ENCODE results near the gene TP53RK. TPM values are rescaled to one million over a fixed set of nuclear protein-coding genes. Genes with fewer than 3 reads are reported as not detected.
"Not testable (repeated sequence)": the region's sequence is repeated elsewhere in the genome, so short reads cannot be mapped to it uniquely, and the experiment has no call there.

TP53RK gene
- total and polyA plus RNA-seq, 7 donors, result 8.4 to 24.4 (median 10.2) TPM

DNA sequence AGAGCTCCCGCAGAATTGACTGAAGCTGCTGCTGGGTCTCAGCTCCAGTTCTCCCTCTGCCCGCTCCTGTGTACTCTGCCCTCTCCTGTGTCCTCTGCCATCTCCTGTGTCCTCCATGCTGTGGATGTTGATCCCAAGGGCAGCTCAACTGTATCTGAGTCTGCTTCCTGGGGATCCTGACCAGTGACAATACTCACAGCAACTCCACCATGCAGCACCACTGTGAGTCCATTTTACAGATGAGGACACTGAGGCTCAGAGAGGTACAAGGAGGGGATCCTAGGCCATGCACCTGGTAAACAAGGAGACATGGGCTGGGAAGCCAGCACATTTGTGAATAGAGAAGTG lies 8.6 kb downstream of the TP53RK start:
- DNase-seq, result no peak
- H3K9me3 ChIP-seq, result no peaks in the 10 kb centered on the region
- intact Hi-C loops (cut with DNase I), result loop anchor here (5.0 to 10.0 kb wide), 3 partner anchors 118 to 586 kb away; partner anchors contain the start of gene ZNF334
- H3K36me3 ChIP-seq, result peaks cover 0 to 13% (median 0%) of the 10 kb centered on the region in 4 donors
- H3K27me3 ChIP-seq, result no peaks in the 10 kb centered on the region
- no peak overlapping the region for H3K27ac ChIP-seq
- H3K4me3 ChIP-seq, result no peak overlapping the region
- 96 to 97% methylated on average over 2 of the region's 2 CpGs for WGBS, 2 donors
- TF ChIP-seq POLR2A (IDR thresholded peaks at IDR 0.05) (no peak), EP300 (IDR thresholded peaks at IDR 0.05) (no peak), POLR2AphosphoS5 (IDR thresholded peaks at IDR 0.05) (no peak)
- TF ChIP-seq, protein P1, sequence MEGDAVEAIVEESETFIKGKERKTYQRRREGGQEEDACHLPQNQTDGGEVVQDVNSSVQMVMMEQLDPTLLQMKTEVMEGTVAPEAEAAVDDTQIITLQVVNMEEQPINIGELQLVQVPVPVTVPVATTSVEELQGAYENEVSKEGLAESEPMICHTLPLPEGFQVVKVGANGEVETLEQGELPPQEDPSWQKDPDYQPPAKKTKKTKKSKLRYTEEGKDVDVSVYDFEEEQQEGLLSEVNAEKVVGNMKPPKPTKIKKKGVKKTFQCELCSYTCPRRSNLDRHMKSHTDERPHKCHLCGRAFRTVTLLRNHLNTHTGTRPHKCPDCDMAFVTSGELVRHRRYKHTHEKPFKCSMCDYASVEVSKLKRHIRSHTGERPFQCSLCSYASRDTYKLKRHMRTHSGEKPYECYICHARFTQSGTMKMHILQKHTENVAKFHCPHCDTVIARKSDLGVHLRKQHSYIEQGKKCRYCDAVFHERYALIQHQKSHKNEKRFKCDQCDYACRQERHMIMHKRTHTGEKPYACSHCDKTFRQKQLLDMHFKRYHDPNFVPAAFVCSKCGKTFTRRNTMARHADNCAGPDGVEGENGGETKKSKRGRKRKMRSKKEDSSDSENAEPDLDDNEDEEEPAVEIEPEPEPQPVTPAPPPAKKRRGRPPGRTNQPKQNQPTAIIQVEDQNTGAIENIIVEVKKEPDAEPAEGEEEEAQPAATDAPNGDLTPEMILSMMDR (IDR thresholded peaks at IDR 0.05), result no peak
- peaks cover 0 to 31% (median 20%) of the 10 kb centered on the region in 4 donors for H3K4me1 ChIP-seq

DNA sequence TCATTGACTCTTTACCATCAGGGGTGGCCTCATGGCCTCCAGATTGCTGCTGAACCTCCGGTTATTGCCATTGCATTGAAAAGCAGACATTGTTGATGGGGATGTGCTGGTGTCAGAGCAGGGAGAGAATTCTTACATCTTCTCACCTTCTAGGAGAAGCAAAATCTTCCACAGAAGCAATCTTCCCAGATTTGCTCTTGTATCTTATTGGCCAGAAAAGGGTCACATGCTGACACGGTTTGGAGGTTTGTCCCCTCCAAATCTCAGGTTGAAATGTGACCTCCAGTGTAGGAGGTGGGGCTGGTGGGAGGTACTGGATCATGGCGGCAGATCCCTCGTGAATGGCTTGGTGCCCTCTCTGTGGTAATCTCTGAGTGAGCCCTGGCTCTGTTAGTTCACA lies 10.7 kb downstream of the TP53RK start:
- H3K36me3 ChIP-seq, result peaks cover 0 to 5% (median 0%) of the 10 kb centered on the region in 4 donors
- no peak overlapping the region for H3K27ac ChIP-seq
- intact Hi-C loops (cut with DNase I), result no loop called here
- no peaks in the 10 kb centered on the region for H3K27me3 ChIP-seq
- 87 to 90% methylated on average over 4 of the region's 4 CpGs for WGBS, 2 donors
- H3K4me3 ChIP-seq, result no peak overlapping the region
- TF ChIP-seq, protein P1 (IDR thresholded peaks at IDR 0.05), result no peak
- TF ChIP-seq EP300 (IDR thresholded peaks at IDR 0.05), result no peak
- no peak for TF ChIP-seq POLR2A (IDR thresholded peaks at IDR 0.05)
- TF ChIP-seq POLR2AphosphoS5 (IDR thresholded peaks at IDR 0.05), result no peak
- no peak for DNase-seq
- H3K4me1 ChIP-seq, result peaks cover 0 to 17% (median 10%) of the 10 kb centered on the region in 4 donors
- H3K9me3 ChIP-seq, result no peaks in the 10 kb centered on the region

DNA sequence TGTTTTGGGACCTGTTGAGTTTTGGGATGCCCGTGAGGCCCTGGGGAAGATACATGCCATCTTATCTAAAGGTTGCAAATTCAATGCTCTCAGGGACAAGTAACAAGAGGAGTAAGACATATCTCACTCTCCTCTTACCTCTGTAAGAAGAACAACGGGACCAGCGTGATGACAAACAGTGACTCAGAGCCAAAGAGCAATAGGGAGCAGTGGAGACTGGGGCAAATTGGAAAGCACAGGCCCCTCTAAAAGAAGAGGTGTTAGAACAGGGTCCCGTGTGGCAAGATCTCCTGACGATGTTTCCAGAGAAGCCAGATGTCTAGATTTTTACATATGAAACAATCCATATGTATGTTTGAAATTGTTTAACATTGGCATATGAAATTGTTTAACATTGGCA lies 11.6 kb downstream of the TP53RK start:
- Histone ChIP-seq H3K4me1 (peaks cover 0 to 8% (median 2%) of the 10 kb centered on the region in 4 donors), H3K4me3 (no peak overlapping the region), H3K9me3 (no peaks in the 10 kb centered on the region), H3K27me3 (no peaks in the 10 kb centered on the region), H3K36me3 (peaks cover 0 to 5% (median 0%) of the 10 kb centered on the region in 4 donors), H3K27ac (no peak overlapping the region)
- intact Hi-C loops (cut with DNase I), result no loop called here
- TF ChIP-seq POLR2A (IDR thresholded peaks at IDR 0.05), result no peak
- TF ChIP-seq POLR2AphosphoS5 (IDR thresholded peaks at IDR 0.05), result no peak
- TF ChIP-seq, protein P1 (IDR thresholded peaks at IDR 0.05), result no peak
- no peak for TF ChIP-seq EP300 (IDR thresholded peaks at IDR 0.05)
- no peak for DNase-seq
- WGBS, 2 donors, result 84 to 87% methylated on average over 5 of the region's 5 CpGs

DNA sequence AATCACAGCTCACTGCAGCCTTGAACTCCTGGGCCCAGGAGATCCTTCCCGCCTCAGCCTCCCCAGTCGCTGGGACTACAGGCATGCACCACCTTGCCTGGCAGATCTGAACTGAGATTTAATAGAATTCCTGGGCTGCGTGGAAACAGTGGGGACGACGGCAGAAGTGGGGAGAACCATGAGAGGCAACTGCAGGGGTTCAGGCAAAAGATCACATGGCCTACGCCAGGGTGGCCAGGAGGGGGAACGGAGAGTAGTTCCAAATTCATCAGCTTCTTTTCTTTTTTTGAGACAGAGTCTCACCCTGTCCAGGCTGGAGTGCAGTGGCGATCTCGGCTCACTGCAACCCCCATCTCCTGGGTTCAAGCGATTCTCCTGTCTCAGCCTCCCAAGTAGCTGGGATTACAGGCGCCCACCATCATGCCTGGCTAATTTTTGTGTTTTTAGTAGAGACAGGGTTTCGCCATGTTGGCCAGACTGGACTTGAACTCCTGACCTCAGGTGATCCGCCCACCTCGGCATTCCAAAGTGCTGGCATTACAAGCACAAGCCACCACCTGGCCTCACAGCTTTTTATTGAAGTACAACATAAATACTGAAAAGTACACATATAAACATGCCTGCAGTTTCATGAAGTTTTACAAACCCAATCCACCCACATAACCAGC lies 12.5 kb downstream of the TP53RK start:
- H3K4me3 ChIP-seq; H3K27ac ChIP-seq; DNase-seq; H3K9me3 ChIP-seq; H3K4me1 ChIP-seq; intact Hi-C loops (cut with DNase I); H3K36me3 ChIP-seq; H3K27me3 ChIP-seq: not testable (repeated sequence)
- WGBS, 2 donors, result 77 to 87% methylated on average over 13 to 14 of the region's 14 CpGs

DNA sequence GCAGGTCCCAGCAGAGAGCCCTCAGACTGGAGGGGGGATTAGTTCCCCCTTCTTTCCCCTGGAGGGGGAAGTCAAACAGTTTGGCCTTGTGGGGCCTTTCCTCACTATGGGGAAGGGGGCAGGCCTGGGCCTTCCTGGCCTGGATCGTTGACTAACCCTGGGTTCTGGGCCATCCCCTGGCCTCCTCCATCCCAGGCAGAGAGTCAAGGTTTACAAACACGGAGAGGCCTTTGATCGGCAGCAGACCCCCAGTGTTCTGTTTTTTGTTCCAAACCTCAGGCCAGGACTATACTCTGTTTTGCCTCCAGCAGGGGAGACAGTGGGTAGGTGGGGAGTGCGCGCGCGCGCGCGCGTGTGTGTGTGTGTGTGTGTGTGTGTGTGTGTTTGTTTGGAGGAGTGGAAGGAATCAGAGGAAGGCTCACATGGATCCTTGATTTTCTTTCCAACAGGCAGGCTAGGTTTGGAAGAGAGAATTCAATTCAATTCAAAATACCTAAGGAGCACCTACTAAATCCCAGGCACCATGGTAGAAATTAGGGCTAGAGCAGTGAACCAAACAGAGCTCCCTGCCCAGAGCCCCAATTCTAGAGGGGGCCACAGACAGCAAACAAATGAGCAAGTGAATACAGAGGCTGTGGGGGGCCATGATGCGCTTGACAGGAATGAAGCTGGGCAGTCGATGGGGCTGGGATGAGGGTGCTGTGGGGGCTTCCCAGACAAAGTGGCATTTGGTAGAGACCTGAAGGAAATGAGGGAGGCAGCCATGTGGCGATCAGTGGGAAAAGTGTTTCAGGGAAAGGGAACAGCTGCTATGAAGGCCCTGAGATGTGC lies 14.8 kb downstream of the TP53RK start:
- intact Hi-C loops (cut with DNase I), result no loop called here

More for the DNA sequence above, 14.8 kb downstream of the TP53RK start:
- no peaks in the 10 kb centered on the region for H3K4me1 ChIP-seq
- TF ChIP-seq EP300 (IDR thresholded peaks at IDR 0.05), result no peak
- no peak for DNase-seq
- H3K27me3 ChIP-seq, result no peaks in the 10 kb centered on the region
- H3K4me3 ChIP-seq, result no peak overlapping the region
- 74 to 76% methylated on average over 14 of the region's 14 CpGs for WGBS, 2 donors
- H3K27ac ChIP-seq, result no peak overlapping the region
- peaks cover 0 to 4% (median under 1%) of the 10 kb centered on the region in 4 donors for H3K9me3 ChIP-seq
- H3K36me3 ChIP-seq, result peaks cover 0 to under 1% (median 0%) of the 10 kb centered on the region in 4 donors
